Calu3 (cell line): ENCODE data around the gene ESF1. TPM values are rescaled to one million over a fixed set of nuclear protein-coding genes. Genes with fewer than 3 reads are reported as not detected.
"Not testable (repeated sequence)": the region's sequence is repeated elsewhere in the genome, so short reads cannot be mapped to it uniquely, and the experiment has no call there.

ENCODE experiments used
- BruUV-seq: library from RNA; stranded (reverse); fragments of 400-500 nt; replicated peaks from 2 replicates; lab custom pipeline; 2021; lab: Mats Ljungman, UMichigan
- CTCF ChIA-PET: fragments of 300-600 bp; sonication (Branson Sonifier 250); formaldehyde crosslinking; loops from one replicate; lab custom pipeline; 2022; ENCODE audit warnings: antibody characterized with exemption; lab: Charles Lee
- DNase-seq: peaks from one replicate; pipeline ENCODE4 v3.0.0; 2022
- H3K27ac Mint-ChIP-seq: one replicate; pipeline ENCODE4 v1.8.0; 2022; ENCODE audit warnings: mixed read lengths; ENCODE audit not compliant: unreplicated experiment
- H3K27me3 Mint-ChIP-seq: one replicate; pipeline ENCODE4 v1.8.0; 2022; ENCODE audit warnings: mixed read lengths; ENCODE audit not compliant: unreplicated experiment
- H3K36me3 Mint-ChIP-seq: one replicate; pipeline ENCODE4 v1.8.0; 2022; ENCODE audit warnings: mild to moderate bottlenecking, moderate library complexity, mixed read lengths; ENCODE audit not compliant: insufficient read depth, unreplicated experiment
- H3K4me1 Mint-ChIP-seq: one replicate; pipeline ENCODE4 v1.8.0; 2022; ENCODE audit warnings: mild to moderate bottlenecking, low read depth, mixed read lengths; ENCODE audit not compliant: unreplicated experiment
- H3K4me3 Mint-ChIP-seq: one replicate; pipeline ENCODE4 v1.8.0; 2022; ENCODE audit warnings: mild to moderate bottlenecking, low read depth, moderate library complexity, mixed read lengths; ENCODE audit not compliant: unreplicated experiment
- H3K9me3 Mint-ChIP-seq: one replicate; pipeline ENCODE4 v1.8.0; 2022; ENCODE audit warnings: low read depth, mixed read lengths; ENCODE audit not compliant: unreplicated experiment
- intact Hi-C: fragments of 100-400 bp; cut with micrococcal nuclease; formaldehyde crosslinking; loops from one replicate; pipeline ENCODE4 v1.10.0; 2022; ENCODE audit not compliant: unreplicated experiment
- total RNA-seq: library from RNA; stranded (reverse); gene quantifications from 2 replicates; pipeline ENCODE4 v1.2.3, GENCODE V29; 2022
- TF ChIP-seq, protein P1 (sequence below): fragments of 200-600 bp; IDR thresholded peaks from one replicate; pipeline ENCODE4 v1.8.0; 2022; ENCODE audit warnings: antibody characterized with exemption; ENCODE audit not compliant: unreplicated experiment

ESF1 gene
- total RNA-seq, 1 experiment from 2014 or later: 14.7 TPM

DNA sequence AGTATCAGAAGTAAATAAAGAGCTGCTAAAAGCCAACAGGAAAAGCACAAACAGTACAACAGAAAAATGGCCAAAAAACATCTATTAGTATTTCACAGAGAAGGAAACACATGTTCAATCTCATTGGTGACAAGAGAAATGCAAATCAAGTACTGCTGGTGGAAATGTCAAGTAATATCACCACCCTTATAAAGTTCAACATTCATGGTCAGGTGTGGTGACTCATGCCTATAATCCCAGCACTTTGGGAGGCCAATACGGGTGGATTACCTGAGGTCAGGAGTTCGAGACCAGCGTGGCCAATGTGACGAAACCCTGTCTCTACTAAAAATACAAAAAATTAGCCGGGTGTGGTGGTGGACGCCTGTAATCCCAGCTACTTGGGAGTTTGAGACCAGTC, 42.8 kb downstream of the ESF1 start:
- H3K27me3 Mint-ChIP-seq: no peaks in the 10 kb centered on the region
- CTCF ChIA-PET: no interaction called here
- H3K27ac Mint-ChIP-seq: no peak overlapping the region
- DNase-seq: no peak
- TF ChIP-seq, protein P1, sequence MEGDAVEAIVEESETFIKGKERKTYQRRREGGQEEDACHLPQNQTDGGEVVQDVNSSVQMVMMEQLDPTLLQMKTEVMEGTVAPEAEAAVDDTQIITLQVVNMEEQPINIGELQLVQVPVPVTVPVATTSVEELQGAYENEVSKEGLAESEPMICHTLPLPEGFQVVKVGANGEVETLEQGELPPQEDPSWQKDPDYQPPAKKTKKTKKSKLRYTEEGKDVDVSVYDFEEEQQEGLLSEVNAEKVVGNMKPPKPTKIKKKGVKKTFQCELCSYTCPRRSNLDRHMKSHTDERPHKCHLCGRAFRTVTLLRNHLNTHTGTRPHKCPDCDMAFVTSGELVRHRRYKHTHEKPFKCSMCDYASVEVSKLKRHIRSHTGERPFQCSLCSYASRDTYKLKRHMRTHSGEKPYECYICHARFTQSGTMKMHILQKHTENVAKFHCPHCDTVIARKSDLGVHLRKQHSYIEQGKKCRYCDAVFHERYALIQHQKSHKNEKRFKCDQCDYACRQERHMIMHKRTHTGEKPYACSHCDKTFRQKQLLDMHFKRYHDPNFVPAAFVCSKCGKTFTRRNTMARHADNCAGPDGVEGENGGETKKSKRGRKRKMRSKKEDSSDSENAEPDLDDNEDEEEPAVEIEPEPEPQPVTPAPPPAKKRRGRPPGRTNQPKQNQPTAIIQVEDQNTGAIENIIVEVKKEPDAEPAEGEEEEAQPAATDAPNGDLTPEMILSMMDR: no peak
- H3K4me3 Mint-ChIP-seq: no peak overlapping the region
- intact Hi-C loops: no loop called here
- no peaks in the 10 kb centered on the region for H3K9me3 Mint-ChIP-seq
- BruUV-seq: no TSS peak
- H3K4me1 Mint-ChIP-seq: no peaks in the 10 kb centered on the region
- H3K36me3 Mint-ChIP-seq: no peaks in the 10 kb centered on the region

DNA sequence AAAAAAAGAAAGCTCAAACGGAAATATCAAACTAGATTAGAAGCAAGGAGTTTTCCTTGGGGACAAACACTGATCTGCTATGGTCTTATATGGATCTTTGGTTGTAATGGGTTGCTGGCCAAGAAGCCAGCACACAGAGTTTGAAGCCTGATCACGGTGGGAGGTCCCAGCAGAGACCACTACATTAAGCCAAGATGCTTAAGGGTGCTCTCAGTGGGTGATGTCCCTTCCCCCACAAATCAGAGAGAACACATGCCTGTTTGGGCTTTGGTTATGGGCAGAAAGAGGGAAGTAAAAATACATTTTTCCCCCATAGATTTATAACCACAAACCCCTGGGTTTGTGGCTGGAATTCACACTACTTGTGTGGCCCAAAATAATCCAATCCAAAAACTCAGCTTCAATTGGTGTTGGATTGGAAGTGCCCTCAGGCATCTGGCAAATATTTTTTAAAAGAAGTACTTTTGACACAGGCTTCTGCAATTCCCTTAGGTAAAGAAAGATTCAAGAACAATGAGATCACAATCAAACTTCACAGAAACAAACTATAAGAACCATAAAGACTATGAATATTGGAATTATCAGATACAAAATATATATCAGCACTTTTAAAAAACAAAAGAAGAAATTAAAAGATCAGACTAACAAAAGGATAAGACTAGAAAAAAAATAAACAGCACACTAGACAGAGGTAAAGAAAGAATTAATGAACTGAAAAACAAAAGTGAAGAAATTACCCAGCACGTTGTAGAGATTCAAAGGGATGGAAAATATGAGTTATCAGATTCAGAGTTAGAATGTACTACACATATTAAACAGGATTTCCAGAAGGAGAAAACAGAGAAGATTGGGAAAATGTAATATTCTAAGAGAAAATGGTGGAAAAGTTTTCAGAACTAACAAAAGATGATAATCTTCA, 44.7 kb downstream of the ESF1 start:
- CTCF ChIA-PET: no interaction called here
- no peaks in the 10 kb centered on the region for H3K9me3 Mint-ChIP-seq
- intact Hi-C loops: no loop called here
- DNase-seq: no peak
- no peaks in the 10 kb centered on the region for H3K4me1 Mint-ChIP-seq
- H3K27ac Mint-ChIP-seq: no peak overlapping the region
- H3K36me3 Mint-ChIP-seq: no peaks in the 10 kb centered on the region
- no peaks in the 10 kb centered on the region for H3K27me3 Mint-ChIP-seq
- BruUV-seq: no TSS peak
- TF ChIP-seq, protein P1: no peak
- H3K4me3 Mint-ChIP-seq: no peak overlapping the region

DNA sequence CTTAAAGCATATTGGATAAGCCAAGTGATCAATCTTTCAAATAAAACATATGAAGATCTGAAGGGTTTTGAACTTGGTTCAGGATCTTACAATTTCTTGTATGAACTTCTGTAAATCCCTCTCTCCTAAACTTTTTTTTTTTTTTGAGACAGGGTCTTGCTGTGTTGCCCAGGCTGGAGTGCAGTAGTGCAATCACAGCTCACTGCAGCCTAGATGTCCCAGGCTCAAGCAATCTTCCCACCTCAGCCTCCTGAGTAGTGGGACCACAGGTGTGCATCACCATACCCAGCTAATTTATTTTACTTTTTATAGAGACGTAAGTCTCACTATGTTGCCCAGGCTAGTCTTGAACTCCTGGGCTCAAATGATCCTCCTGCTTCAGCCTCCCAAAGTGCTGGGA, 46.5 kb downstream of the ESF1 start:
- CTCF ChIA-PET, BruUV-seq, H3K27ac Mint-ChIP-seq, H3K4me1 Mint-ChIP-seq, DNase-seq, intact Hi-C loops, H3K4me3 Mint-ChIP-seq, H3K36me3 Mint-ChIP-seq, H3K27me3 Mint-ChIP-seq, H3K9me3 Mint-ChIP-seq: not testable (repeated sequence)

DNA sequence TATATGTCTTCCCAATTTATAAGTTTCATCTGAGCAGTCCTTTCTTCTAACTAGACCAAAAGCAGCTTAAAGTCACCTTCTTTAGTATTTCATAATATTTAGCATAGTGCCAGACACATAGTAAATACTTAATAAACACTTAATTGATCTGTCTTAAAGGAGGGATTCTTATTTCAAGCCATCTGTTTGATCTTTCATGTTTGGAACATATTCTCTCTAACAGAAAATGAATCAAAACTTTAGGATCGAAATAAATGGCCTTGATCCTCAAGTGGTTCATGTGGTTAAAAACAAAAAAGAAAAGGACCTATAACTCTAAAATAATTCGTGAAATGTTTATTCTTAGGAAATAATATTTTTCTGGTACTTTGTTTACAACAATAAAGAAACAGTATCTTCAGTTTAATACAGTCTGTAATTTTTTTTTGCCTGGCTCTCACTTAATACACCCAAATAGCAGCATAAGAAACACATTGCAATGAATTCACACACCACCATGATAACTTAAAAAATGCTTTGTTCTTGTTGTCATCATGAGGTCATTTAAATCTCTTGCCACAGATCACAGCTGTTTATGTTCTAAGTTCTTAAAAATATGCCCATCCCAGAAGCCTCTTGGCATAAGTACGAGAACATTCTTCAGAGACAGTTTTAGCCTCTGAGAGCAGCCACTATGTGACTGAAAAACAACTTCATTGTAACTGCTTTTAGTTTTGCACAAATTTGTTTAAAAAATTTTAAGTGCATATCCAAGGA, 48.1 kb downstream of the ESF1 start:
- CTCF ChIA-PET: no interaction called here
- no peaks in the 10 kb centered on the region for H3K9me3 Mint-ChIP-seq
- no peak for DNase-seq
- no peaks in the 10 kb centered on the region for H3K4me1 Mint-ChIP-seq
- TF ChIP-seq, protein P1: no peak
- H3K27ac Mint-ChIP-seq: no peak overlapping the region
- intact Hi-C loops: no loop called here
- no TSS peak for BruUV-seq
- H3K36me3 Mint-ChIP-seq: peaks cover 6% of the 10 kb centered on the region
- no peaks in the 10 kb centered on the region for H3K27me3 Mint-ChIP-seq
- no peak overlapping the region for H3K4me3 Mint-ChIP-seq
